ENCODE measurements around the gene TNIP2.
"Not testable (repeated sequence)": the region's sequence is repeated elsewhere in the genome, so short reads cannot be mapped to it uniquely, and the experiment has no call there.

The TNIP2 gene

GRCh38 chr4:2793586-2794485 is 37.7 kb upstream of the TNIP2 start:
- no peak for DNase-seq

GRCh38 chr4:2792711-2793585 is 36.8 kb upstream of the TNIP2 start, which contains the start of gene SH3BP2:
SH3BP2 (plus strand) TSS chr4:2793085; CDS start chr4:2820618, 27,533 bp downstream.
- DNase-seq, result no peak

- DNase-seq, result no peak
Observed at GRCh38 chr4:2792396-2792710, 36.2 kb upstream of the TNIP2 start.

- no peak for DNase-seq
Observed at GRCh38 chr4:2791518-2792395, 35.6 kb upstream of the TNIP2 start.

- DNase-seq, result no peak
Observed at GRCh38 chr4:2790583-2791517, 34.7 kb upstream of the TNIP2 start.

GRCh38 chr4:2789793-2790582 is 33.9 kb upstream of the TNIP2 start:
- no peak for DNase-seq

GRCh38 chr4:2789351-2789750 is 33.2 kb upstream of the TNIP2 start:
- DNase-seq, result no peak

- DNase-seq, result no peak
Observed at GRCh38 chr4:2788532-2789103, 32.5 kb upstream of the TNIP2 start.

GRCh38 chr4:2788101-2788500 is 32.0 kb upstream of the TNIP2 start:
- no peak for DNase-seq

- no peak for DNase-seq
Observed at GRCh38 chr4:2787230-2788100, 31.3 kb upstream of the TNIP2 start.

- DNase-seq, result no peak
Observed at GRCh38 chr4:2786794-2787229, 30.7 kb upstream of the TNIP2 start.

- no peak for DNase-seq
Observed at GRCh38 chr4:2786152-2786671, 30.1 kb upstream of the TNIP2 start.

GRCh38 chr4:2785613-2786012 is 29.5 kb upstream of the TNIP2 start:
- DNase-seq, result no peak

GRCh38 chr4:2783790-2784189 is 27.7 kb upstream of the TNIP2 start:
- no peak for DNase-seq

- no peak for DNase-seq
Observed at GRCh38 chr4:2781911-2782310, 25.8 kb upstream of the TNIP2 start.

- not testable (repeated sequence) for DNase-seq
Observed at GRCh38 chr4:2780643-2781042, 24.5 kb upstream of the TNIP2 start.

GRCh38 chr4:2771264-2771663 is 15.1 kb upstream of the TNIP2 start:
- no peak for DNase-seq

GRCh38 chr4:2768921-2769336 is 12.8 kb upstream of the TNIP2 start:
- DNase-seq, result no peak

- no peak for DNase-seq
Observed at GRCh38 chr4:2768124-2768523, 12.0 kb upstream of the TNIP2 start.

Measured in NCI-H524 treated with DMSO at 0.1 percent for 48 hours (cell line).